Erythroblast (primary cell): ENCODE results near the gene KCNH1.

ENCODE experiments used
- GATA1 ChIP-seq: IDR thresholded peaks from 2 replicates; pipeline ENCODE4 v1.6.1; 2011; ENCODE audit warnings: low read depth, mild to moderate bottlenecking, control low read depth, low read length, moderate library complexity
- POLR2A ChIP-seq: IDR thresholded peaks from 2 replicates; pipeline ENCODE4 v1.6.1; 2011; ENCODE audit warnings: mild to moderate bottlenecking, low read length

DNA sequence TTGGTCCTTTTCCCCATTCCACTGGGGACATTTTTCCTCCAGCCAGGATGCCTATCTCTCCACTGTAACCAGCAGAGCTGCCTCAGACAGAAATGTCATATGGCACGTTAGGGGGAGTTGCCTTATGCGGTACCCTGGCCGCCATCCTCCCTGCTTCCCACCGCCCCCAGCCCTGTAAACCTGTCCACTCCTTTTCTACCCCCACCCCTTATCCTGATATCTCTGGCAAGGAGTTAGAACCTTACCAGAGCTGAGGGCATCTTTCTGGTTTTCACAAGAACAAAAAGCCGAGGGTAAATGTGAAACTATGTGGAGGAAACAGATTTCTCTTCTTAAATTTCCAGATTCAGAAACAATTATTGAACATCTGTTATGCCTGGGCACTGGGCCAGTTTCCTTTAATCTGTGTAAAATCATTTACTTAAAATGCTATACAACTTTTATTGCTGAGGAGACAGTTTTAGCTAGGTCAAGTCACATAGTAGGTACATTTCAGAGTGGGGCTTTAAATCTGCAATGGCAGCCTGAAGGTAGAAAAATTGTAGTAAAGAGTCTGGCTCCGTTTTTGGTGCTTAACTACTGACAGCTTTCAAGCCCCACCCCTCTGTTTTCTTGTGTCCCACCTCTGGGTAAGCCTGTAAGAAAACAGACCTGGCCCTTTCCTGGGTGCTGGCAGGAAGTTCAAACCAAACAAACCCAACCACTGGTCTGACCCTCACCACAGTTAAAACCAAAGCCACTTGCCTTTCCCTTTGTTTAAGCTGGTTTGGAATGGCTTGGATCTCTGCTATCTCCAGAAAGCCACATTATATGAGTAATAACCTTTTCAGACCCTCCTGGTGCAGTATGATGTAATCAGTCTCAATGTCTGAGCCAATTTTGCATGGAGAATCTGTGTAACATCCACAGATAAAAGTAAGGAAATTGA, 486.3 kb downstream of the KCNH1 start:
- TF ChIP-seq POLR2A (no peak), GATA1 (no peak)
